Glomerular visceral epithelial cell (primary cell): Measurements from ENCODE around the gene PGM5.
A peak's percentile ranks its signal among the peaks of the same experiment; 100 is the strongest.
"Not testable (repeated sequence)": the region's sequence is repeated elsewhere in the genome, so short reads cannot be mapped to it uniquely, and the experiment has no call there.

Experiments
- DNase-seq: peaks from one replicate; pipeline ENCODE4 v3.0.0-alpha.2; 2016; ENCODE audit errors: extremely low spot score

Gene PGM5

DNA sequence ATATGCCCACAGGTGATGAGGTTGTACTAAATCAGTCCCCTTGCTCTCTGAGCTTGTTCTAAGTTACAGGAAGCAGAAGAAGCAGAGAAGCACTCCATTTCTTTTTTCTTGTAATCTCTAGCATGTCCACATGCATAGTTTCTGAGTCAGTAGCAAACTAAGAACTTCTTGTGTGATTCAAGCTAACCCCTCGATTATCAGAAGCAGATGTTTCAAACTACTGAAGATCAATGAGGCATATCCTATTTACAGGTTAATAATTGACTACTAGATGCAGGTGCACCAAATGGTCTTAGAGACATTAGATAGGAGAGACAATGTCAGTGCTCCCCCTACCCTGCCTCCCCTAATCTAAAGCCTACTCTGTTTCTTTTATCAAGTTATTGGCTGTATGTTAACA lies 21.3 kb downstream of the PGM5 start:
- not testable (repeated sequence) for DNase-seq

DNA sequence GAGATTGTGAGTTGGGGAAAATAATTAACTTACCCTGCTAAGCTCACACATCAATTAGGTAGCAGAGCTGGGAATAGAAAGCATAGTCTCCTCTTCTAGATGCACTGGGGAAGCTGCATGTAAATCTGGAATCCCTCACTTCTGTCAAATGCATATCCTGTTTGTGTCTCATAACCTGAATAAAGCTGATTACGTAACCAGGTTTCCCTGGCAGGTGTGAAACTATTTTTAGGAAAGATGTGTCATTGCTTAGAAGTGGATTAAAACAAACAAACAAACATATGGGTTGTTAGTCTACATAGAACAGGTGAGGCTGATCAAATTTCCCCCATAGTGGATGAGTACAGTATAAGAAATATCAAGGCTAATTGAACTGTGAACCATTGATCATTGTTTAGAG lies 27.5 kb downstream of the PGM5 start:
- DNase-seq: not testable (repeated sequence)

DNA sequence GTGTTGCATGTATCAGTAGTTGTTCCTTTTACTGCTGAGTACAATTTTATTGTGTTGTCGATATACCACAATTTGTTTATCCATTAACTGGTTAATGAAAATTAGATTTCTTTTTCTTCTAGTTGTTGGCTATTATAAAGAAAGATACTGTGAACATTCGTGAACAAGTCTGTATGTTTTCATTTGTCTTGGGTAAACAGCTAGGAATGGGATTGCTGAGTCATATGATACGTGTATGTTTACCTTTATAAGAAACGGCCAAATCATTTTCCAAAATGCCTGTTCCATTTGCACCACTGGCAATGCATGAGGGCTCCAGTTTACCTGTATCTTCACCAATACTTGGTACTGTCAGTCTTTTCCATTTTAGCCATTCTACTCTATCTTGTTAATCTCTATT lies 33.1 kb downstream of the PGM5 start:
- DNase-seq: not testable (repeated sequence)

DNA sequence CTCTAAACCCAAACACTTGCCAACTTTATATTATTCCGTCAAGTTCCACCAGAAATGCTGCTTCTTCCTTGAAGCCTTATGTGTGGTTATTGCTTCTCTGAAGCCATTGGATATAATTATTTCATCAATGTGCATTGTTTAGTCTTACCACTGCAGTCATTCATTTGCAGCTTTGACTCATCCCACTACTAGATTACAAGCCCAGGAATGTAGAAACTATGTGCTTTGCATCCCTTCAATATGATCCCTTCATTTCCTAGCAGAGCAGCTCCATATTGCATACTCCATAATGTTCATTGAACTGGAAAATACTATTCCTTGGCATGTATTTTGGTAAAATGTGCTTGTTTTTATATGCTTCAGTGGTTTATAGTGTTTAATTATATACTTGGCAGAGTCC lies 34.3 kb downstream of the PGM5 start:
- DNase-seq: not testable (repeated sequence)

DNA sequence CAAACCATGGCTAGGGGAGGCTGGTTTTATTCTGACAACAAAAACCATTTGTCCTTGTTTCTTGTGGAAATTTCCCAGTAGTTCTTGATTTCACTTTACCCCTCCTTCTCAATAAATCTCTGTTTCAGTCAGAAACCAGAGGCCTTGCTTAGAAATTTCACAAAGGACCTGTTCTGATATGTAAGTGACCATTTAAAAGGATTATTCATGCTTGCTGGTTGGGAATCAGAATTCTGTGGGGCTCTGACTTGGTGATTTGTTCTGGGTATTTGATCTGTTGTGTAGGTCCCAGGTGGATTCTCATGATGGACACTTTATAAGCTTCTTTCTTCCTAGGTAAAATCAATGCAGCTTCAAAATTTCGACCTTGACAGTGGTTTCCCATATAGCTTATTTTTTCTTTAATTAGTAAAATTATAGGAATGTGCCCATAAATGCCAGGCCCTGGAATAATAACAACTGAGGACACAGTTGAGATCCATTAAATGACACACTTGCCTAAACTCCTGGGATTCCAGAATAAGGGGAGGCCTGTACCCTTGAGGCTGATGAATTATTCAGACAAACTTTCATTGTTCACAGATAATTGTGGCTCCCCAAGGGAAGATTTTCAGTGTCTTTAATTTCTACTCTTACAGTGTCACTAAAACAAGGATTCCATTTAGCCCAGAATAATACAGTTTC lies 40.1 kb downstream of the PGM5 start:
- DNase-seq: not testable (repeated sequence)

DNA sequence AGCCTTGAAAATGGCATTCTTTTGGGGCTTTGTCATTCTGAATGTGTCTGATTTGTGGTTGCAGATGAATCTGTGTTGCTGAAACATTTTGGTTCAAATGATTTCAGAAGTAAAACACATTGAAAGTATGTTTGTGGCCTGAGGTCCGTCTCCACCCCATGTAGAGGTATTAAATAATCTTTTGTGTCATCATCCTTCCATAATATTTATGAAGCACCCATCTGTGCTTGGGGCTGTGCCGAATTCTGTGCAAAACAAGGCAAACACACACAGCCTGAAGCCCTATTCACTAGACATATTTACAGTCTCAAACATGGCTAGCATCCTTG lies 40.6 kb downstream of the PGM5 start:
- peak; percentile 62 for DNase-seq

DNA sequence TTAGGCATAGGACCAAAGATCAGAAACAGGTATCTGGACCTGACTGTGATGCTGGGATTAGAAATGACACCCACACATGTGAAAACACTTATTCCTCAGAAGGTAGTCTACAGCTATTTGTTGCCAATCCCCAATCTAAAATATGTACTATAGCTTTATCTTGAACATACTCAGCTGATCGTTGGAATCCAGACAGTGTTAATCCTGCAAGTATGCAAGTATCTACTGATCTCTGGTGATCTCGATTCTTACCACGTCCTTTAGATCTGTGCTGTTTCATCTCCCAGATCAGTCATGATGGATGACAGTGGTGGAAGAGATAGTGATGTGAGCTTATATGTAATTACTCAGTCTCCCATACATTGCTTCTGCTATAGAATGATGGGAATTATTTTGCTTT lies 41.4 kb downstream of the PGM5 start:
- DNase-seq: not testable (repeated sequence)

DNA sequence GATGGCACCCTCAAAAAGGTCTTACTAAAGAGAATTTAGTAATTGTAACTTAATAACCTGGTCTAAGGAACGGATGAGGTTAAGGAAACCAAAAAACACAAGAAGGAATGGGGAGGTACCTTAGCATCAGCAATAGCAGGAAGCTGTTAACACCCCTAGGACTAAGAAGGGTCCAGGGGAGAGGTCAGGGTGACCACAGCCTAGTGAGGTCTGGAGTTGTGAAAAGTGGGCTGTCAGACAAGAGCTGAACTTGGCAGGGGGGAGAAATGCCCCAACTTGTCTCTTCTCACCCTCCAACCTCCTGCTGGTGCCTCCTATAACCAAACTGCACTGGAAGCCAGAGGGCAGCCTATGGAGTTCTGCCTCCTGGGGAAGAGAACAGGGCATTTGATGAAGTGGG lies 41.9 kb downstream of the PGM5 start:
- not testable (repeated sequence) for DNase-seq

DNA sequence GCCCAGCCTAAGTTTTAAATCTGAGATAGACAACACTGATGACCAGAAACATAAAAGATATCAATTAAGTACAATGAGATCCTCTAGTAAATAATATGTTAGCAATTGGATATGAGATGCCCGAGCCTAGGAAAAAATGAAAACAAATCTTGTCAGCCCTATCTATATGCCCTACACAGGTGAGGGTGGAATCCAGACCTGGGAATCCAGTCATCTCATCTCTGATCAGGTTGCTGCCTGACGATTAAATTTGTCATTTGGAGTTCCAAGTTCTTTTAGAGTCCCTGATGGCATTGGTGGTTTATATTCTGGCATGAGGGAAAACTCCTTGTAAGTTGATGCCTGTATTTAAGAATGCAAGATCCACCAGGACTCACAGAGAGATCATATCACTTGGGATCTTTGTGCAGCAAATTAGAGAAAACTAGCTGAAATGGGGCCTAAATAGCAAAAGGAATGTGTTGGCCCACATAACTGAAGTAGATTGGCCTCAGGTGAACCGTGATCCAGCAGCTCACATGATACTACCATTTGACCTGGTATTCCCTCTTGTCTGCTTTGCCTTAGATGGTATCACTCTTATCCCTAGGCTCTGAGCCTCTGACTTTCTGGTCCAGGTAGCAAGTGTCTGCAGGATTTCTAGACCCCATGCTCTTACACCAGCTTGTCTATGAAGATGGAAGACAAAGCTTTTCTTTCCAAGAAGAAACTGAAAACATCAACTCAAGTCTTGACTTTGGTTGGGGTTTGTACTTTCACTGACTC lies 48.2 kb downstream of the PGM5 start:
- DNase-seq: not testable (repeated sequence)

DNA sequence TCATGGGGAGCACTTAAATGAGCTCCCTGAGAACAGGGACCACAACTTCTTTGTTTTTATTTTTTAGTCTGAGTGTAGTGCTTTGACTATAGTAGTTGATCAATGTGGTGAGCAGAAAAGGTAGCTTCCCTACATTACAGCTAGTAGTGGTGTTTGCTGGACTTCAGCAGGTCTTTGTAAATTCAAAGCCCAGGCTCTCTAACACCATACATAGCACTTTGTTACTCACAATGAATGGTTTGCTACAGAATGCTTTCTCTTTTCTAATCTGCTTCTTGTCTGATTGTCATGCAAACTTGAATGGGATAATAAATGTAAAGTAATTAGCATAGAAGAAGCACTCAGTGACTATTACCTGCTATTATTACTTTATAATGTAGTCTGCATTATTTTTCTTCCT lies 55.5 kb downstream of the PGM5 start:
- DNase-seq: not testable (repeated sequence)

DNA sequence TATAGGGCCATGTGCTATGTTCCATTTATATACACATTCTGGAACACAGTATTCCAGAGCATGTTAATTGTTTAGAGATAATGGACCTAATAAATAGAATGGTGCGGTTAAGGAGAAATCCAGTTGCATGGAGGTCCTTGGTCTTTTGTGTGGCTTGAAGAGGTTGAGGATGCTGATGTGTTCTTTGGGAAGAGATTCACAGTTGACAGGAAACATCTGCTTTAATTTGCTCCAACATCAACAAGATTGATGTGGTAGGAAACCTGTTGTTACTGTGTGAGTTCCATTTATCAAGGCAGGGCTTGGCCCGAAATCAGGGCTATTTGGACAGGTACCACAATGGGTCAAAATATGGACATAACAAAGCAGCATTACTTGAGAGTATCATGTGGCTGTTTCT lies 56.3 kb downstream of the PGM5 start:
- DNase-seq: not testable (repeated sequence)

DNA sequence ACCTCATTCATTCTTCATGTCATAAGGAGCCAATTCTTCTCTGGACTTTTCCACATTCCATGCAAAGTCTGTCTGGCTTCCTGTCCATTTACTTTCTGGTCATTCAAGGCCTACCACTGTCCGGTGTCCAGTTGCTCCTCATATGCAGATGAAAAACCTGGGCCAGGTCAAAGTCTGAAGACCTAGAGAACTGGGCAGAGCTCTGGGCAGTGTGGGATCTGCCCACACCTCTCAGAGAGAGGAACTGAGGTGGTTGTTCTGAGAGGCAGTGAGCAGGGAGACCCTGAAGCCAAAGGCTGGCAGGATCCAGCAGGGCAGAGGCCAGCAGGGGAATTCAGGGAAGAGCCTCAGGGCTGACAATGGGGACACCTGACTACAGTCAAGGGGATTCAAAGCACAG lies 58.7 kb downstream of the PGM5 start:
- not testable (repeated sequence) for DNase-seq

DNA sequence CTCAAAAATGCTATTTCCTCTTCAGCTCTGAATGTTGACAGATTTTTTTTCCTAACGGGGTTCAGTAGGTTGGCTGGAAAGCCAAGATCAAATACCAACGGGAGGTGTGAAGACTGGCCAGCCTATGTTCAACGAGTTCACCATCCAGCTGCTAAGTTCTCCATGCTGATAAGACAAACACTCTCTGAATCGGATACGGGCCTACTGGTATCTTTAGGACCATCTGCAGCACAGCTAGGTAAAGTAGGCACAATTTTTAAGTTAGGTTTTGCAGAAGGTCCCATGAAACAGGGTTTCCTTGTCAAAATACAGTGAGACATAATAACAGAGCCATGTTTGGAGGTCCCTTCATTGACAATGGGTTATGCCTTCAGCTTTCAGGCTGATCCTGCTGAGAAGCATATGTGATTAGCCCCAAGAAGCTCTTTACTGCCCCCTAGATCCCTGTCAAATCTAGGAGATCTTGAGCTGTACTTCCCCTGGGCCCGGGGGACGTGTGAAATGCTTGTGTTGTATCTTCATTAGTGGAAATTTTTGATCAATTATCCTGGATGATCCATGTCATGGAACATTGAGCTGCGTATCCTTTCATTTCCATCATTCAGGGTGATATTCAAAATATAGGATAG lies 60.6 kb downstream of the PGM5 start:
- no peak for DNase-seq

DNA sequence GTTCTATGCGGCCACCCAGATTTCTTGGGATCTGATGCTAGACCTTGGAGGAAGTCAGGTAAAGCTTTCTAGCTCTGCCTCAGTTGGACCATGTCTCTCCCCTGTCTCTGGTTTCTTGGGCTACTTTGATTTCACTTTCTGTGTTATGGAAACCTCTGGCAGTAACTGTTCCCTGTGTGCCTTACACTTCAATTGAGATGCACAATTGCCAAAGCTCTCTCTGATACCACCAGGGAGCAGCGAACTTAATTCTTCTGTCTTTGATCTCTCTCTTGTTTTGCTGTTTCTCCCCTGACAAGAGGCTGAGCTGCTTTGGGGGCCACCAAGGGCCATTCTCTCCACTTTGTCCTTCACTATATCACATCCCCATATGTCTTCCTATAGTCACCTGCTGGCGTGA lies 61.4 kb downstream of the PGM5 start:
- DNase-seq: no peak

DNA sequence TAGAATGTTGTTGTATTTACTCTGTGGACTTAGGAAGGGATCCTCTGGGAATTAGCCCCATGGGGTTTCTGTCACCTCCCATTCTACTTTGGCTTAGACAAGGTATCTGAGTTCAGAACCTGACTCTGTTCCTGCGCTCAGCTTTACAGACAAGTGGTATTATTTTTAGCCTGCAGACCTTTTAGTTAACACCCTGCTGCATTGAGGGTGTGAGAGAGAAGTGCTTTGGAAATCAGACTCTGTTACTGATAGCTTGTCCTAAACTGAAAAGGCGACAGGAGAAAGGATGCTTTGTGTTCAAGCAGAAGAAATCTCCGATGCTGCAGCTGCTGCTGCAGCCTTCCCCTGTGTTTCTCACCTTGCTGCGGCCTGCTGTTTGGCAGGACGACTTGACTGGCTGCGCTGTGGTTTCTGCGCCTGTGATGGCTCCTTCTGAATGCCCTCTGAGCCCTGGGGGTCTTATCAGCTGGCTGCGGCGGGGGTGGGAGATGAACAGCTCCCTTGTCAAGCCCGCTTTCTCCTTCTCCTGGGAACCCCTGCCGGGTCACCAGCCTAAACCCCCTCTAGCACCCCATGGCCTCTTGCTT lies 61.9 kb downstream of the PGM5 start:
- DNase-seq: no peak

DNA sequence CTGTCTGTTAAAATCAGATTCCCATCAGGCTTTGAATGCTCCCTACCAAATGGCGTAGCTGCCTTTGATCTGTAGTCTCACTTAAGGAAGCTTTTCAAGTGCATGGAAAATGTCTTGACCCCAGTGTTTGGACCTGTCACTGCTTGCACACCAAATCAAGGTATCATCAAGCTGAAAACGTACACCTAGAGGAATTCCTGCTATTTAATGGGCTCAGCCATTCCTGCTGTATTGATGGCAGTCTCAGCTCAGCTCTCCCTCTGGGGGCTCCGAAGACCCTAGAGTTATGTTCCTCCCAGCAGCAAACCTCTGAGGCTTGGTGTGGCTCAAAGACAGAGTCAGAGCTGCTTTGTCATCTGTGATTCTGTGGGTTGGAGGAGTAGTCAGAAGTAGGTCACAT lies 63.5 kb downstream of the PGM5 start:
- no peak for DNase-seq

DNA sequence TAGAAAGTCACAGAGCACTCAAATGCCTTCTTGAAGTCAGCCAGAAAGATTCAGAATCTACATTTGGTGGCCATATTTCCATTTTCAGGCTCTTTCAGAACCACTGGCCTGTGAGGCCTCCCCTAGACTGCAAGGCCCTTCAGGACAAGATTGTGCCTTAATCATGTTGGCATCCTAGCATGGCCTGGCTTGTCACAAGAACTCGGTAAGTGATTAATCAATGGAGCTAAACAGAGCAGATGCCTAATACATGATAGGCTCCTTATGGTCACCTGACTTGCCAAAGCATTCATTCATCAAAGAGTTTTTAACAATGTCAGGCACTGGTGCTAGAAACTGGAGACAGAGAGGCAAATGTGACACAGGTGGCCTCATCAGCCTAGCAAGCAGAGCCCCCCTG lies 70.3 kb downstream of the PGM5 start:
- DNase-seq: no peak

DNA sequence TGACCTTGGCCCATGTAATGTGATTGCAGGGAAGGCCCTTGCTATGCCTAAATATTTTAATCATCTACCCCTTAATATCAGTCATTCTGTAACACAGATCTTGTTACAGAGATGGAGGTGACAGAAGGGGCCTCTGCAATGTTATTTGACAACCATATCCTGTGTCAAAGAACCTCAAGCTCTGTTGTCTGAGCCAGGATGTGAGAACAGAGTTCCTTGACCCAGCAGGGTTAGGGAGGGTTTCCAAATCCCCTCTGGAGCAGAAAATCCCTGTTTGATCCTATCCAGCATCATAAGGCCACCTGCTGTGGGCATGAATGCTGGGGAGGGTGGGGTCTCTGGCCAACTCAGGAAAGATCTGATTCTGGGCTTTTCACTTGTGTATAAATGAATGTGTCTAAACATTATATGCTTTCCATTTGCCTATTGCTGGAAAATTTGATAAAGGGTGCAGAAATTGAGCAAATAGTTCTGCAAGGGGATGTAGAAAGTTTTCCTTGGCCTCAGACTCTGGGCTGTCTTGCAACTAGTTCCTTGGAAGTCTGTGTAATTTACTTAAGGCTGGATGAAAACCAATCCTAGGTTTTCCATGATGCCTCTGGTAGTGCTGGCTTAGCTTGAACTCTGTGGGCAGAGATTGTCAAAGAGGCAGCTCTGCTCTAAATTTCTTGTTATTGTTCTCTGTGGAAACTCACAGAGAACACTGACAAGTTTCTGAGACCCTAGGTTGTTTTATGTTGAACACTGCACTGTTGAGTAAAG lies 71.0 kb downstream of the PGM5 start:
- no peak for DNase-seq

DNA sequence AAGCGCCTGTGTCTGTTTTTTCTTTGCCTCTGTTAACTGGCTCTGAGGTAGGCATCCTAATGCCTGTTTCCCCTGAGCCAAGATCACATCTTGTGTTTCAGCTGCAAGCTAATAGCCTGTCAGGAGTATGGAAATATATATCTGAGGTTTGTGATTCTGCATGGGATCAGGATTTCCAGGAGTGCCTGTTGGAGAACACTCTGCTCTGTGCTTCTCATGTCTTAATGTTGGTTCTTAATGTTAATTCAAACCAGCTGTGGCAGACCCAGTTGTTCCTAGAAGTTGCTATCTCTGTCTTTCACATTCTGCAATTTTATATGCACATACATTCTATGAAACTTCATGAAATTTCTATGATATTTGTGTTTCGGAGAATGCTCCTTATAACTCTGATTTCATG lies 72.1 kb downstream of the PGM5 start:
- DNase-seq: no peak

DNA sequence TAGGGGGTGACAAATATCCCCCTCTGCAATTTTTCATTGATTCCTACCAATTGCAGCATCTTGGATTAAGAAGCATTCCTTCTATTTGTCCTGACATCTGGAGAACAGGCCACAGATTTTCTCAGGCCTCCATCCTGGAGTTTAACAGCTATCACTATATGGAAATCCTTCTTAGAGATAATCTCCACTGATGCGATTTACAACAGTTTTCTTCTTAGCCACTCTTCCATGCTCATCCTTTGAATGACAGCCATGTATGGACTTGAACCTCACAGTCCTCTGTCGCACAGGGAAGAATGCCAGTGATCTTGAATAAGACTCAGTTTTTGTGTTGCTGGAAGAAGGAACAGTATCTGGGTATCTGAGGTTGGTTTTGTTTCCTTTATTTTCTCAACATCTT lies 73.2 kb downstream of the PGM5 start:
- no peak for DNase-seq

DNA sequence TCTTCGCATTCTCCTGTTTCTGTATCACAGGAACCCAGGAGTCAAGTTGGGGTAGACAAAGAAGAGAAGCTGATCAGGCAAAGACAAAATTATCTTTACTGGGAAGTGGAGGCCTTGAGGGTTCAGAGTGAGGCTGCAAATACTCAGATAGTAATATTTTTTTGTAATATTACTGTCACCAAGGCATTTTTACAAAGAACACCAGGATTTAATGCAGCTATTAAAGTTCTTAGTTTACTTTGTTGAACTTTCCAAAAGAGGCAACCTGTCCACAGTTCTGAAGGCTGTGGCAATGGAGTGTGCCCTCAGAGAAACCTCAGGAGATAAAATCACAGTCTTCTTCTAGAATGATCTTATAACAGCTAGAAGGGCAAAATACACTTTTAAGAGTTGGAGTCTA lies 74.9 kb downstream of the PGM5 start:
- DNase-seq: no peak

DNA sequence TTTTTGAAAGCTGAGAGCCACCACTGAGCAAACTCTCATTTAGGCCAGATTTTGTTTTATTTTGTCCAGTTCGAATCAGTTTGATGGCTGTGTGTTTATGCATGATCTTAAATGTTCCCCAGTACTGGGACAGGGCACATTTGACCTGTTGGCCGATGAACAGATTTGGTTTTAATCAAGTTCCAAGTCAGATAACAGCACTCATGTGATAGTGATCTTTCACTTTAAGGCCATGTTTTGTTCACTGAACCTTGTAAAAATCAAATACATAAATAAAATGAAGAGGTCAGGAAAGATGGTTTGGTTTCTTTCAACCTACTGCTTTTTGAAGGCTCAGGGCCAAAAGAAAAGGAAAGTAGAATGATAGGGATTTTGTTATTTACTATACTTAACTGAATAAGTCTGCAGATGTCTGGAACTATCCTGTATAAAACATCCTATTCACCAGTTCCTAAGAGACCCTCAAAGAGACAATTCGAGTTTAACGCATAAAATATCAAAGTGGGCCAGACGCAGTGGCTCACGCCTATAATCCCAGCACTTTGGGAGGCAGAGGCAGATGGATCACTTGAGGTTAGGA lies 77.2 kb downstream of the PGM5 start:
- no peak for DNase-seq
